A549 (cell line): ENCODE data around the gene HGFAC.

Source experiments
- MYC ChIP-seq: IDR thresholded peaks from 2 replicates; pipeline ENCODE4 v1.6.1; 2012; ENCODE audit warnings: mild to moderate bottlenecking, inconsistent platforms, low read length, improper control_type of control experiment, borderline replicate concordance
- POLR2A ChIP-seq: IDR thresholded peaks from 2 replicates; pipeline ENCODE4 v1.6.1; 2012; ENCODE audit warnings: mild to moderate bottlenecking, low read length
- RAD21 ChIP-seq, 2 experiments: fragments of >200 bp in 1 of 2; sonication (Bioruptor Twin) in 1 of 2; formaldehyde crosslinking in 1 of 2; IDR thresholded peaks in 1 of 2; conservative IDR thresholded peaks in 1 of 2; 2 replicates in 1 of 2; 3 replicates in 1 of 2; pipeline ENCODE4 v1.6.1; 2012 to 2018; ENCODE audit warnings: inconsistent platforms in 1 of 2
- TF ChIP-seq, protein P1 (sequence below): fragments of >200 bp; sonication (Bioruptor Twin); formaldehyde crosslinking; IDR thresholded peaks from 3 replicates; pipeline ENCODE4 v1.5.1; 2016

DNA sequence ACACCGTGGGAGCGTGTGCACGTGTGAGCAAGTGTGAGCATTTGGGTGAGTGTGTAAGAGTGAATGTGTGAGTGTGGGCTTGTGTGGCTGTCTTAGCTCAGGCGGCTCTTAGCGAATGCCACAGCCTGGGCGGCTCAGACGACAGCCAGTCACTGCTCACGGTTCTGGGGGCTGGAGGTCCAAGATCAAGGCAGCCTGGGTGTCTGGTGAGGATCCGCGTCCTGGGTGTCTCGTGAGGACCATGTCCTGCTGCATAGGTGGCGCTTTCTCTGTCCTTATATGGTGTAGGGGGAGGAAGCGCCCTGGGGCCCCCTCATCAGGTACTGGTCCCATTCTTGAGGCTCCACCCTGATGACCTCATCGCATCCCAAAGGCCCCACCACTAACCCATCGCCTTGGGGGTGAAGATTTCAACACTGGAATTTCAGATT is 25.8 kb downstream of the HGFAC start:
- TF ChIP-seq RAD21 (conservative IDR thresholded peaks at IDR 0.05 in 1 of 2, IDR thresholded peaks at IDR 0.05 in 1 of 2) (no peak), MYC (no peak), POLR2A (no peak)
- TF ChIP-seq, protein P1, sequence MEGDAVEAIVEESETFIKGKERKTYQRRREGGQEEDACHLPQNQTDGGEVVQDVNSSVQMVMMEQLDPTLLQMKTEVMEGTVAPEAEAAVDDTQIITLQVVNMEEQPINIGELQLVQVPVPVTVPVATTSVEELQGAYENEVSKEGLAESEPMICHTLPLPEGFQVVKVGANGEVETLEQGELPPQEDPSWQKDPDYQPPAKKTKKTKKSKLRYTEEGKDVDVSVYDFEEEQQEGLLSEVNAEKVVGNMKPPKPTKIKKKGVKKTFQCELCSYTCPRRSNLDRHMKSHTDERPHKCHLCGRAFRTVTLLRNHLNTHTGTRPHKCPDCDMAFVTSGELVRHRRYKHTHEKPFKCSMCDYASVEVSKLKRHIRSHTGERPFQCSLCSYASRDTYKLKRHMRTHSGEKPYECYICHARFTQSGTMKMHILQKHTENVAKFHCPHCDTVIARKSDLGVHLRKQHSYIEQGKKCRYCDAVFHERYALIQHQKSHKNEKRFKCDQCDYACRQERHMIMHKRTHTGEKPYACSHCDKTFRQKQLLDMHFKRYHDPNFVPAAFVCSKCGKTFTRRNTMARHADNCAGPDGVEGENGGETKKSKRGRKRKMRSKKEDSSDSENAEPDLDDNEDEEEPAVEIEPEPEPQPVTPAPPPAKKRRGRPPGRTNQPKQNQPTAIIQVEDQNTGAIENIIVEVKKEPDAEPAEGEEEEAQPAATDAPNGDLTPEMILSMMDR: no peak
